IPS DF 6.9 (cell line): ENCODE data around the gene NDRG4.
A peak's percentile ranks its signal among the peaks of the same experiment; 100 is the strongest.

ENCODE experiments used
- DNase-seq: peaks from one replicate; pipeline ENCODE4 v3.0.0-alpha.2; 2013; ENCODE audit warnings: low read depth, low spot score
- H3K27ac ChIP-seq: one replicate; pipeline ENCODE4 v1.5.1; 2013; ENCODE audit warnings: low read length, control low read depth
- H3K27me3 ChIP-seq: 2 replicates; pipeline ENCODE4 v1.6.1; 2013; ENCODE audit warnings: mild to moderate bottlenecking, low read length; ENCODE audit not compliant: control insufficient read depth, insufficient read depth
- H3K36me3 ChIP-seq: 2 replicates; pipeline ENCODE4 v1.6.1; 2013; ENCODE audit warnings: low read length; ENCODE audit not compliant: control insufficient read depth, insufficient read depth
- H3K4me1 ChIP-seq: 2 replicates; pipeline ENCODE4 v1.6.1; 2013; ENCODE audit warnings: low read length; ENCODE audit not compliant: control insufficient read depth, insufficient read depth
- H3K4me3 ChIP-seq: 2 replicates; pipeline ENCODE4 v1.5.1; 2013; ENCODE audit warnings: mild to moderate bottlenecking, low read length
- H3K9me3 ChIP-seq: 2 replicates; pipeline ENCODE4 v1.6.1; 2013; ENCODE audit warnings: low read length, inconsistent platforms; ENCODE audit not compliant: control insufficient read depth, insufficient read depth
- WGBS: extraction: QIAGEN DNeasy Blood & Tissue Kit; methylation state at CpG from one replicate; pipeline ENCODE4 v1.1.7; 2013; ENCODE audit warnings: mixed read lengths, missing lambda C conversion rate; ENCODE audit not compliant: insufficient read length, insufficient coverage; 5-methylcytosine and 5-hydroxymethylcytosine counted together

The NDRG4 gene

DNA sequence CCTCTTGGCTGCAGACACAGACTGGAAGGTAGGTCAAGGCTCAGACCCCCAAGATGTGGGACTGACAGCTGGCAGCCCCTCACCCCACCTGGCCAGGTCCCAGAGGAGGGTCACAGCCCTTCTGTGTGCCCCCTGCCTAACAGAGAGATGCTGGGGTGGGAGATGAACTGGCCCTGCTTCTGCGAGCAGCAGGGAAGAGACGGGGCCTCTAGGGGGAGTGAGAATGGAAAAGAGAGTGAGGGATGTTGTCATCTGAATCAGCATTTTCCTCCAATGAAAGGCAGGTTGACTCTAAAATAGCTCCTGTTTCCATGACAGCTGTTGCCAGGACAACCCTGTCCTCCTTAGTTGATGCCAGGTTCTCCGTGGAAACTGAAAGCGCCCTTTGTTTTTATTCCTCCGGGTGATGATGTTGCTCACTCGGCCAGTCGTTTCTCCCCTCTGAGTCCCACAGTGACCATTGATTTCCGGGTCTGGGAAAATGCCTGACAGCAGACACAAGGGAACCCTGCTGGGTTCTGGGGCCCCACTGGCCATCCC is 4.9 kb upstream of the NDRG4 start:
- H3K4me3 ChIP-seq: no peak overlapping the region

DNA sequence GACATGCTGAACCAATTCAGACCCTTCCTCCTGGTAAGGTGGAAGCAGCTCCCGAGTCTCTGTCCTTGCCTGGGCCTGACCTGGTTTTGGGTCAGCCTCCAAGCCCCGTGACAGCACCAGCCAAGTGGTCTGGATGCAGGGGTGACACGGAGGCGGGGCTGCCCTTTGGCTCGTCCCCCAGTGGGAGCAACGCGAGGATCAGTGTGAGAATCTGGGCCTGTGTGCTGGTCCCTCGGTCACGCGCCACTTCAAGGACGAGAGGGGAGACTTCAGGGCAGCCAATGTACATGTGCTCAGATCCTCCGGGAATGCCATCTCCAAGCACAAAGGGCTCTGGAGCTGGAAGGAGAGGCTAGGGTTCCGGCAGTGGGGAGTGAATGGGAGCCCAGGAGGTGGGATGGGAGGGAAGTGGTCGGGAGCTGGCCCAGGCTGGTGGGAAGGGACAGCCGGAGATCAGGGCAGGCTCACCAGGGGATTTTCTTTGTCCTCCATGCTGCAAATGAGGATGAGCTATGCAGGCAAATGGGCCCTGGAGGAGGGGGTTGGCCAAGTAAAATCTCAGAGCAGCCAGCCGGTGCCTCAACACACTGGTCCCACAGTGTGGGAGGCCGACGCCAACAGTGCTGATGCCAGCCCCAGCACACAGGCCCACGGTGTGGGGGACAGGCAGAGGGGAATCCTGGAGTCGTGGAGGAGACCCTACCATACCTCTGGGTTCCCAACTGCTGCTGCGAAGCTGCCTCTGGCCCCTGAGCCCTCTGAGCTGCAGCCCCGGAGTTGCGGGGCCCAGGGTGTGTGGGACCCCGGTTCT is 4.2 kb upstream of the NDRG4 start:
- no peak for DNase-seq
- Histone ChIP-seq H3K4me3 (no peak overlapping the region), H3K27me3 (no peaks in the 10 kb centered on the region), H3K4me1 (peaks cover 6% of the 10 kb centered on the region), H3K36me3 (no peaks in the 10 kb centered on the region), H3K27ac (no peak overlapping the region), H3K9me3 (no peaks in the 10 kb centered on the region)
- no CpG with 5 or more reads among the region's 24 CpGs for WGBS

More for the DNA sequence above, 4.9 kb upstream of the NDRG4 start:
- no peaks in the 10 kb centered on the region for H3K9me3 ChIP-seq
- no peaks in the 10 kb centered on the region for H3K27me3 ChIP-seq
- H3K36me3 ChIP-seq: no peaks in the 10 kb centered on the region
- no peak overlapping the region for H3K27ac ChIP-seq
- no CpG with 5 or more reads among the region's 8 CpGs for WGBS
- peak; percentile 88 for DNase-seq
- H3K4me1 ChIP-seq: peaks cover 6% of the 10 kb centered on the region

GRCh38 chr16:58497468-58497867 is 2.5 kb upstream of the NDRG4 start:
- no peak overlapping the region for H3K4me3 ChIP-seq
- DNase-seq: no peak
- no CpG with 5 or more reads among the region's 2 CpGs for WGBS

GRCh38 chr16:58497935-58498334 is 2.0 kb upstream of the NDRG4 start:
- DNase-seq: no peak
- Histone ChIP-seq H3K27ac (no peak overlapping the region), H3K4me3 (no peak overlapping the region), H3K9me3 (no peaks in the 10 kb centered on the region), H3K27me3 (no peaks in the 10 kb centered on the region), H3K36me3 (no peaks in the 10 kb centered on the region), H3K4me1 (peaks cover 6% of the 10 kb centered on the region)
- WGBS: no CpG with 5 or more reads among the region's 5 CpGs

More at GRCh38 chr16:58497468-58497867, 2.5 kb upstream of the NDRG4 start:
- H3K4me1 ChIP-seq: peaks cover 6% of the 10 kb centered on the region
- H3K36me3 ChIP-seq: no peaks in the 10 kb centered on the region
- H3K9me3 ChIP-seq: no peaks in the 10 kb centered on the region
- no peaks in the 10 kb centered on the region for H3K27me3 ChIP-seq
- H3K27ac ChIP-seq: no peak overlapping the region

DNA sequence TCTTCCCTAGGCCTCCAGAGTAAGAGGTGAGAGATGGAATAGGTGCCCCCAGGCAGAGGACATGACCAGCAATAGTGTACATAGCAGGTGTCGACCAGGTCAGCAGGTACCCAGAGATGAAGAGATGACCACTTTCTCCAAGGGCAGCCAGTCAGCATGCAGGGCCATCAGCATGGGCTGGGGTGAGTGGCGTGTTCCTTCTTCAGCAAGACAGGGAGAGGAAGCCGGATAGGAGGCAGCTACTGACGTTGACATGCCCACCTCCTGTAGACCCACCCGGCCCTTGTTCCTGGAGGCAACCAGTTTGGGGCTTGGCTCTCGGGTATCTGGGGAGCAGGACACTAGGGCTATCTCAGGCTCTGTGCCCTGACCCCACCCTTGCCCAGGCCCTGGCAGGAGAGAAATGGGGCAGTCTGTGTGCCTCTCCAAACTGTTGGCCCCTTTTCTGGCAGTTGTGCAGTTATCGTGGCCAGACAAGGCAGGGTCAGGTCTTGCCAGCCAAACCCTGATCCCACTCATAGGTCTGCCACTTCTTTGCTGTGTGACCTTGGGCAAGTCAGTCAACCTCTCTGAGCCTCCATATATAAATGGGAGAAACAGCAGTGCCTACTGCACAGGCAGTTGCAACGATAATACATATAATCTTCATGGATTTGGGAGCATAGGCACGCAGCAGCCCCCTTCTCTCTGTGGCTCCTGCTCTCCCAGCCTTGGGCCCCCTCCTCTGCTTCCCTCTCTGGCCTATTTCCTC is 1.4 kb upstream of the NDRG4 start:
- Histone ChIP-seq H3K4me1 (peaks cover 6% of the 10 kb centered on the region), H3K4me3 (no peak overlapping the region)

DNA sequence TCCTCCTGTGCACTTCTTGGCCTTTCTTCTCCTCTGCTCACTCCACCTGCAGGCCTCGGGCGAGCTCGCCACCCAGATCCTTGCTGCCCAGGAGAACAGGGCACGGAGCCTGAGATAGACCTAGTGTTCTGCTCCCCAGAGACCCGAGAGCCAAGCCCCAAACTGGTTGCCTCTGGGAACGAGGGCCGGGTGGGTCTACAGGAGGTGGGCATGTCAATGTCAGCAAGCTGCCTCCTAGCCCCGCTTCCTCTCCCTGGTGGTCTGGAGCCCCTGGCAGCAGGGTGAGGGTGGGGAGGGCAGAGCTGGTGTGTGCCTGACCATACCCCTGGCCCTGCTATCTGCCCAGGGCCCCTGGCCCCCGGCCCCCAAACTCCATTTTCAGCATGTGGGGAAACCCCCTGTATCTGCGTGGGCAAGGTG is 841 bp upstream of the NDRG4 start:
- Histone ChIP-seq H3K27ac (no peak overlapping the region), H3K4me1 (peaks cover 6% of the 10 kb centered on the region), H3K9me3 (no peaks in the 10 kb centered on the region), H3K27me3 (no peaks in the 10 kb centered on the region), H3K4me3 (no peak overlapping the region), H3K36me3 (no peaks in the 10 kb centered on the region)
- WGBS: no CpG with 5 or more reads among the region's 10 CpGs
- no peak for DNase-seq

More for the DNA sequence above, 1.4 kb upstream of the NDRG4 start:
- no peaks in the 10 kb centered on the region for H3K36me3 ChIP-seq
- no CpG with 5 or more reads among the region's 9 CpGs for WGBS
- H3K27me3 ChIP-seq: no peaks in the 10 kb centered on the region
- H3K9me3 ChIP-seq: no peaks in the 10 kb centered on the region
- no peak overlapping the region for H3K27ac ChIP-seq
- DNase-seq: no peak

- no peak for DNase-seq
- no peak overlapping the region for H3K27ac ChIP-seq
- H3K4me1 ChIP-seq: peaks cover 3% of the 10 kb centered on the region
- H3K27me3 ChIP-seq: no peaks in the 10 kb centered on the region
- peak overlapping the region; percentile 54; the same call in 1 of the 2 replicates for H3K4me3 ChIP-seq
- WGBS: no CpG with 5 or more reads among the region's 36 CpGs
- no peaks in the 10 kb centered on the region for H3K9me3 ChIP-seq
- no peaks in the 10 kb centered on the region for H3K36me3 ChIP-seq
Measured at GRCh38 chr16:58500430-58501241, 693 bp downstream of the NDRG4 start.

DNA sequence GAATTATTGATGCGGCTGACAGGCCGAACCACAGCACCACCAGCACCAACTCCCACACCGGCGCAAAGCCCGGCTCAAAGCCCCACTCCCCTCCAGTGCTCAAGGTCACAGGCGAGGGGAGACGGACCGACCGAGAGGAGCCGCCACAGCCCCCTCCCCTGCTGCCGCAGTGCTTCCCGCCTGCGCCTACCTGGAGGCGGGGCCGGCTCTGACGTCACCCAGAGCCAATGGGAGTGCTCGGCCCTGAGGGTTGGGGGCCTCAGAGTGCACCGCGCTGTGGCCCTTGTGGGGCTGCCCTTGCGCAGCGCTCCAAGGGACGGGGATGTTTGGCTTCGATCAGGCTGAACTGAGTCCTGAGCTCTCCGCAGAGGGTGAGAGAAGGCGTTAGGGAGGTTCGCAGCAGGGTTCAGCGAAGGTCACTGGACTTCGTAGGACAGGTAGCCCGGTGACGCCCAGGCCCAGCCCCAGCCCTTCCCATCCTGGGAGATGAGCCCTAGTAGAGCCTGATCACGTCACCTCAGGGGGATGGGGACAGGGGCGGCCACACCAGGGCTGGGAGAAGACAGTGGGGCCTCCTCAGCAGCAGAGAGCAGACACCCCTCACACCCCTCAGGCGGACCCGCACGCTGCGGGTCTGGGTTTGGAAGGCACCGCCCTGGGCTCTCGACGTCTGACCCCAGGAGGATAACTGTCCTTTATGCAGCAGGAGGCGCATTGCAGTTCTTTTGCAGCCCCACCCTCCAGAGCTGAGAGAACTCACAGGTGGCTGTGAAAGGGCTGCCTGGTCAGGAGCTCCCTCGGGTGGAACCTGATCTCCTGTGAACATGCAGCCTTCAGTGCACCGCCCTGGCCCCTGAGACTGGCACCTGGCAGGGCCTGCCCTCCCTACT is 1.5 kb downstream of the NDRG4 start:
- Histone ChIP-seq H3K9me3 (no peaks in the 10 kb centered on the region), H3K4me3 (peak overlapping the region; percentile 54; the same call in 1 of the 2 replicates), H3K27ac (no peak overlapping the region), H3K27me3 (no peaks in the 10 kb centered on the region), H3K4me1 (peaks cover 2% of the 10 kb centered on the region), H3K36me3 (no peaks in the 10 kb centered on the region)
- DNase-seq: peak; percentile 60
- no CpG with 5 or more reads among the region's 42 CpGs for WGBS

GRCh38 chr16:58502217-58502921 is 2.4 kb downstream of the NDRG4 start:
- no peaks in the 10 kb centered on the region for H3K27me3 ChIP-seq
- peaks cover 2% of the 10 kb centered on the region for H3K4me1 ChIP-seq
- no peaks in the 10 kb centered on the region for H3K36me3 ChIP-seq
- no CpG with 5 or more reads among the region's 8 CpGs for WGBS
- DNase-seq: no peak
- no peak overlapping the region for H3K27ac ChIP-seq
- H3K9me3 ChIP-seq: no peaks in the 10 kb centered on the region
- no peak overlapping the region for H3K4me3 ChIP-seq
